Neutrophil (primary cell): ENCODE results near the gene CDK4.
A peak's percentile ranks its signal among the peaks of the same experiment; 100 is the strongest.

Source experiments
- H3K27ac ChIP-seq: fragments of 200-600 bp; sonication (generic); 2 replicates; pipeline ENCODE4 v1.5.1; 2016; ENCODE audit warnings: mild to moderate bottlenecking, moderate library complexity
- H3K27me3 ChIP-seq: fragments of 200-600 bp; sonication (generic); 2 replicates; pipeline ENCODE4 v1.6.0; 2016; ENCODE audit warnings: mild to moderate bottlenecking
- H3K36me3 ChIP-seq: fragments of 200-600 bp; sonication (generic); 2 replicates; pipeline ENCODE4 v1.5.1; 2017
- H3K4me1 ChIP-seq, 2 experiments: fragments of 200-600 bp in 1 of 2; sonication (generic) in 1 of 2; 1 replicate in 1 of 2; 2 replicates in 1 of 2; pipeline versions ENCODE4 v1.5.1 to v1.6.1; 2013 to 2016; ENCODE audit warnings: low read depth in 1 of 2, low read length in 1 of 2, mild to moderate bottlenecking in 1 of 2, moderate library complexity in 1 of 2; ENCODE audit not compliant: control insufficient read depth in 1 of 2, insufficient read depth in 1 of 2
- H3K4me3 ChIP-seq, 2 experiments: fragments of 200-600 bp in 1 of 2; sonication (generic) in 1 of 2; 1 replicate in 1 of 2; 2 replicates in 1 of 2; pipeline ENCODE4 v1.5.1; 2013 to 2016; ENCODE audit warnings: low read depth in 1 of 2, low read length in 1 of 2, mild to moderate bottlenecking in 1 of 2, moderate library complexity in 1 of 2
- H3K9me3 ChIP-seq: fragments of 200-600 bp; sonication (generic); 2 replicates; pipeline ENCODE4 v1.5.1; 2016
- TF ChIP-seq, protein P1 (sequence below): fragments of 200-600 bp; sonication (generic); IDR thresholded peaks from 2 replicates; pipeline ENCODE4 v1.5.1; 2016; ENCODE audit warnings: antibody characterized with exemption

Gene CDK4

DNA sequence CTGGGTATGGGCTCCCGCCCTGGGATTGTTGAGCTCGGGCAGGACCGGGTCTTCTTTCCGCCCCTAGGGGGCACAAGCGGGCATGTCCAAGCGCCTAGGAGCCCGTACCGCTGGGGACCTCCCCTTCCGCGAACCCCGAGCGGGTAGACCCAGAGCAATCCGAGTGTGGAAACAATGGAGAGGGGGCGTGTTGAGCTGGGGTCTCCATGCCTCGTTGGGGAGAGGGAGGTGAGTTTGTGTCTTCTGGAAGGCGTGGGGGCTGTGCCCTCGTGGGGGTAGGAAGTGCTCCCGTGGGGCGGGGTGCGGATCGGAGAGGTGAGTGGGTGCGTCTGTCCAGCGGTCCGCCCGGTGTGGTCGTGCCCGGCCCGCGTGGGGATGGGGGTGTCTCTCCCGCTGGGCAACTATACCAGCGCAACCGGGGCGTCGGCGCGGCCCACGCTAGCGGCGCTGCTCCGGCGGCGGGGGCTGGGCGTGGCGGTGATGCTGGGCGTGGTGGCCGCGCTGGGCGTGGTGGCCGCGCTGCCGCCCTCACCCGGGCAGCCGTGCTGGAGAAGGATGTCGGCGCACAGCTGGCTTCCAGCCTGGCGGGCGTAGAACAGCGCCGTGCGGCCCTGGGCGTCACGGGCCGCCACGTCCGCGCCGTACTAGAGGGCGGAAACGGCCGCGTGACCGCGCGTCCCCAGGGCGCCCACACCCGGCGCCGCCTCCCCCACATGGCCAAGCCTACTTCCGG is 25.8 kb downstream of the CDK4 start:
- Histone ChIP-seq H3K27me3 (no peaks in the 10 kb centered on the region), H3K27ac (no peak overlapping the region), H3K36me3 (peaks cover 96% of the 10 kb centered on the region), H3K4me1 (no peaks in the 10 kb centered on the region), H3K4me3 (no peak overlapping the region), H3K9me3 (no peaks in the 10 kb centered on the region)
- TF ChIP-seq, protein P1, sequence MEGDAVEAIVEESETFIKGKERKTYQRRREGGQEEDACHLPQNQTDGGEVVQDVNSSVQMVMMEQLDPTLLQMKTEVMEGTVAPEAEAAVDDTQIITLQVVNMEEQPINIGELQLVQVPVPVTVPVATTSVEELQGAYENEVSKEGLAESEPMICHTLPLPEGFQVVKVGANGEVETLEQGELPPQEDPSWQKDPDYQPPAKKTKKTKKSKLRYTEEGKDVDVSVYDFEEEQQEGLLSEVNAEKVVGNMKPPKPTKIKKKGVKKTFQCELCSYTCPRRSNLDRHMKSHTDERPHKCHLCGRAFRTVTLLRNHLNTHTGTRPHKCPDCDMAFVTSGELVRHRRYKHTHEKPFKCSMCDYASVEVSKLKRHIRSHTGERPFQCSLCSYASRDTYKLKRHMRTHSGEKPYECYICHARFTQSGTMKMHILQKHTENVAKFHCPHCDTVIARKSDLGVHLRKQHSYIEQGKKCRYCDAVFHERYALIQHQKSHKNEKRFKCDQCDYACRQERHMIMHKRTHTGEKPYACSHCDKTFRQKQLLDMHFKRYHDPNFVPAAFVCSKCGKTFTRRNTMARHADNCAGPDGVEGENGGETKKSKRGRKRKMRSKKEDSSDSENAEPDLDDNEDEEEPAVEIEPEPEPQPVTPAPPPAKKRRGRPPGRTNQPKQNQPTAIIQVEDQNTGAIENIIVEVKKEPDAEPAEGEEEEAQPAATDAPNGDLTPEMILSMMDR: no peak

DNA sequence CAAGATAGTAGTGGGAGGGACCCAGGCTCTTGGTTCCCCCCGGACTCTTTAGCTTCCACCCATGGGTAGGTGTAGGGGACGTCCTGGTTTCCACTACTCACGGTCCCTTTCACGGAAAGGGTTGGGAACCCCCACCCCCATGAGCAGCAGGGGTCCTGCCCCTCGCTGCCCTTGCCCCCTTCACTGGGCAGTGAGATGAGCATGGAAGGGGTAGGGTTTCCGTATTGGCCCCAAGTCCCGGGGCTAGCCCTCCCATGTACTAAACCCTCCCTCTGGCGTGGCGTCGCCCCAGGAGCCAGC is 26.3 kb downstream of the CDK4 start:
- H3K36me3 ChIP-seq: peaks cover 96% of the 10 kb centered on the region
- H3K27ac ChIP-seq: no peak overlapping the region
- TF ChIP-seq, protein P1: no peak
- H3K4me3 ChIP-seq: no peak overlapping the region
- no peaks in the 10 kb centered on the region for H3K9me3 ChIP-seq
- no peaks in the 10 kb centered on the region for H3K27me3 ChIP-seq
- no peaks in the 10 kb centered on the region for H3K4me1 ChIP-seq

DNA sequence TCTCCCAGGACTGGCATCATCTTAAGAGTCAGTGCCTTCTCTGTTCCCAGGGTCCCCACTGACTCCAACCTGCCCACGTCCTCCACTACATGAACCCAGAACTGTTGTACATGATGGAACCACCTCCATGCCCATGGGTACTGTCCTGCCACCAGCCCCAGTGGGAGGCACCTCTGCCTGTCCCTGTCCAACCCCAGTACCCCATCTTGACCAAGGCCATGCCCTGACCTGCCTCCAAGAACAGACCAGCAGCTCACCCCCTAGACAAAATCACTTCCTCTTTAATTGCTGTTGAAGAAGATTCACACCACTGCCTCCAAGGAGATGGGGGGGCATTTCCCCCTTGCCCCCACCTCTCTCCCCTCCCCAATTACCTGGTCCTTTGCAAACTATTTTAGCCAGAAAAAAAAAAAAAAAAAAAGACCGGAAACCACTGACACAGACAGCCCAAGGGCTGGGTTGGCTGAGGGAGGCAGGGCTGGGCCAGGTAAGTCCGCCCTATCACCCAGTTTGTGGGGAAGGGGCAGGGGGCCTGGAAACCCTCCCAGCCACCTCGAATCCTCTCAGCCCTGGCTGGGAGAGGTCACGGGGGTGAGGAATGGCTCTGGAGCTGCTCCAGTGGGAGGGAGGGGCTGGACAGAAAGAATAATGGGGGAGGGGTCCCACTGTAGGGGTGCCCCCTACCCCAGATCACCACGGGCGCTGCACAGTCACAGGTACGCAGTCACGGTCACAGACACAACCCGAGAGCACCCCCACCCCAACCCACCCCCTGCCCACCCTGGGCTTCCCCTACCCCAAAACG is 27.0 kb downstream of the CDK4 start:
- Histone ChIP-seq H3K4me3 (no peak overlapping the region), H3K27me3 (no peaks in the 10 kb centered on the region), H3K4me1 (no peaks in the 10 kb centered on the region), H3K9me3 (no peaks in the 10 kb centered on the region), H3K27ac (peak overlapping the region; percentile 61), H3K36me3 (peaks cover 96% of the 10 kb centered on the region)
- TF ChIP-seq, protein P1: no peak

DNA sequence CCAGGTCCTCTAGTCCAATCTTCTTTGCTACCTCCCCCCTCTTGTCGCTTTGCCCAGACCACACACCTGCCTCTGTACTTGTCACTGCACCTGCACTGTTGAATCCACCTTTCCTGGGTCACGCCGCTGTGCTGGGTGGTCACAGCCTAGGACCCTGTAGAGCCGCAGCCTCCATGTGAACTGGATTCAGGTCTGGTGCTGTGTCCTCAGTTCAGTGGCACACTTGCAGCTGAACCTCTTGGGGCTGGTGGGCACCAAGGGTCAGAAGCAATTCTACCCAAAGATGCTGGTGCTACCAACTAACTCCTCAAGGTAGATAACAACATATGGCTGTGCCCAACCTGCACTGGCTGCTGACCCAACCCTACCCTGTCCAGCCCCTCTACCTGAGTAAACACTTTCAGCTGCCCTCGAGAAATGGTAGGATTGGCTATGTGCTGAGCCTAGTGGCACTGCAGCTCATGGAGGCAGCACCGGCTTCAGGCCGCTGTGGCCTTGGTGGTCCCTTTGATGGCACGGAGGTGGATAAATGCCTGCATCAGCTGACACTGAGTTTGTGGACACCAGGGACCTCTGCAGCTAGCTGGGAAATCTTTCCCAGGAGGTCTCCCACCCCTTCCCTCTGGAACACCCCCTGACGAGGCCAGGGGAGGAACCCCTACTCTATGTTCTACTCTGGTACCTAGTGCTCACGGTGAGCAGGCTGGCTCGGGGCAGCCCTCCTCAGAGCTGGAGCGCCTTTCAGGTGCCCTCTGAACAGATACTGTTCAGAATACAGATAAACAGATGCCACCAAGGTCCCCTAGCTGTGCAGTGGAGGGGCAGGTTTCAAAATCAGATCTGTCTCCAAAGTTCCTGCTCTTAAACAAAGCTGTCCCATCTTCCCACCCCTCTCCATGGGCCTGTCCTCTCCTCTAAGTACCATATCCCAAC is 27.8 kb downstream of the CDK4 start:
- H3K36me3 ChIP-seq: peaks cover 96% of the 10 kb centered on the region
- TF ChIP-seq, protein P1: no peak
- no peak overlapping the region for H3K4me3 ChIP-seq
- H3K9me3 ChIP-seq: no peaks in the 10 kb centered on the region
- H3K27me3 ChIP-seq: no peaks in the 10 kb centered on the region
- H3K4me1 ChIP-seq: no peaks in the 10 kb centered on the region
- peak overlapping the region; percentile 61 for H3K27ac ChIP-seq

DNA sequence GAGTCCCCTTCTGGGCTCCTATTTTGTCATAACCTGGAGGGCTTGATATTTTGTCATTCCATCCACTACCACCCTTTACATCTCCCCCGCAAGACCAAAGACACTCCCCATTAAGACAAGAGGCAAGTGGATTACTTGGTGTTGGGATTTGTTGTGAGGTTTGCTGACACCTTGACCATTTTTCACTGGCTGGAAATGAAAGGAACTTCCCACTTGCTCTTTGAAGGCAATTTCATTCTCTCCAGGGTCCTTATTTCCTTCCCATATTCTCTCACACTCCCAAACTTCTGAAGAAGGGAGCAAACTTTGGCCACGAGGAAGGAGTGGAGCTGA is 28.5 kb downstream of the CDK4 start:
- no peak overlapping the region for H3K4me3 ChIP-seq
- TF ChIP-seq, protein P1: no peak
- H3K27me3 ChIP-seq: no peaks in the 10 kb centered on the region
- no peaks in the 10 kb centered on the region for H3K4me1 ChIP-seq
- H3K9me3 ChIP-seq: no peaks in the 10 kb centered on the region
- H3K36me3 ChIP-seq: peaks cover 96% of the 10 kb centered on the region
- peak overlapping the region; percentile 61 for H3K27ac ChIP-seq
